LNCaP clone FGC (cell line): ENCODE results near the gene LHX3.
"Not testable (repeated sequence)": the region's sequence is repeated elsewhere in the genome, so short reads cannot be mapped to it uniquely, and the experiment has no call there.

ENCODE experiments used
- DNase-seq: peaks from one replicate; pipeline ENCODE4 v3.0.0-alpha.2; 2011; ENCODE audit warnings: low read depth
- H3K4me3 ChIP-seq: 2 replicates; pipeline ENCODE4 v1.5.1; 2011; ENCODE audit warnings: mild to moderate bottlenecking, low read depth, low read length, control low read depth
- CTCF ChIP-seq: IDR thresholded peaks from 2 replicates; pipeline ENCODE4 v1.5.1; 2012; ENCODE audit warnings: mild to moderate bottlenecking; ENCODE audit not compliant: control insufficient read depth, insufficient read depth; ENCODE audit errors: extremely low read depth

LHX3 gene

DNA sequence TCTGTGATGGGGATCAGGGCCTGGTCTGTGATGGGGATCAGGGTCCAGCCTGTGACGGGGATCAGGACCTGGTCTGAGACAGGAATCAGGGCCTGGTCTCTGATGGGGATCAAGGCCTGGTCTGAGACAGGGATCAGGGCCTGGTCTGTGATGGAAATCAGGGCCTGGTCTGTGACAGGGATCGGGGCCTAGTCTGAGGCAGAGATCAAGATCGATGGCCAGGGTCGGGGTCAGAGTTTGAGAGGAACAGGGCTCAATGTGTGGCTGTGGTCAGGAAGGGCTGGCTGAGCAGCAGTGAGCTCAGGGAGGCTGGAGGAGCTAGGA, 52.4 kb downstream of the LHX3 start:
- TF ChIP-seq CTCF: no peak
- H3K4me3 ChIP-seq: no peak overlapping the region
- DNase-seq: no peak

DNA sequence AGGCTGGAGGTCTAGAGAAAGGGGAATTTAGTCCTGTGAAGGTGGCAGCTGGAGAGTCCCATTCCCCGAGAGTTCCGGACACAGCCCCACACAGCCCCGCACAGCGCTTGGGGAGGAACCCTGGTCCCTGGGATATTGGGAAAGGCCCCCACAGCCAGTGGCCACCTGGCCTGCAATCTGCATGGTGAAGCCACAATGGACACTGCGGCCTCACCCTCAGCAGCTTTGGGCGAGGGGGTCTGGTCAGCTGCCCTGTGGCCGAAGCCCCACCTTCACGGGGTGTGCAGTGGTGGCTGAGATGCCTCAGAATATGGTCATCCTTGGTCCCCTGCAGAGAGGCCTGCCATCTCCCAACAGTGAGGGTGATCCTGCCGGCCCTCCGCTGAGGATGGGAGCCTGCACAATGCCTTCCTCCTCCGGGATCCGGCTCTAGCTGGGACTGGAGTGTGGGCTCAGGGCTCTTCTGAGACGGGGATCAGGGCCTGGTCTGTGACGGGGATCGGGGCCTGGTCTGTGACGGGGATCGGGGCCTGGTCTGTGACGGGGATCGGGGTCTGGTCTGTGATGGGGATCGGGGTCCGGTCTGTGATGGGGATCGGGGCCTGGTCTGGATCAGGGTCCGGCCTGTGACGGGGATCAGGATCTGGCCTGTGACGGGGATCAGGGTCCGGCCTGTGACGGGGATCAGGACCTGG, 52.9 kb downstream of the LHX3 start:
- TF ChIP-seq CTCF: no peak
- DNase-seq: no peak
- H3K4me3 ChIP-seq: no peak overlapping the region

- DNase-seq: no peak
- no peak for TF ChIP-seq CTCF
- no peak overlapping the region for H3K4me3 ChIP-seq
These were observed 53.6 kb downstream of the LHX3 start for GRCh38 chr9:136151214-136151804.

- not testable (repeated sequence) for DNase-seq, H3K4me3 ChIP-seq
These were observed 54.2 kb downstream of the LHX3 start for GRCh38 chr9:136150664-136151213.

DNA sequence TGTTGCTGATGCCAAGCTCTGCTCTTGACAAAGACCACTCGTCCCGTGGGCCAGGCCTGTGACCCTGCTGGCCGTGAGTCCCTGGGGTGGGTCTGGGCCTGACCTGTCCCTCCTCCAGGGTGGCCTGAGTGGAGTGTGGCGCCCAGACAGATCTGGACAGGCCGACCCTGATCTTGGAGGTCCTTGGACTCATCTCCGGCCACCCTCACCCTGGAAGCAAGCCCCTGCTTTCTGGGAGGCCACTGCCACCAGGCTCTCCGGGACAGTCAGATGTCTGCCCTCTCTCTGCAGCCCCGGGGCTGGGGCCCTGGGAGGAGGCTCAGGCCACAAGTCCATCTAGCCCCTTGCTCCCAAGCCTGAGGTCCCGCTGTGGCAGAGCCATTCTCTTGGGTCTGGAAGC, 55.1 kb downstream of the LHX3 start:
- no peak for DNase-seq
- H3K4me3 ChIP-seq: no peak overlapping the region
- TF ChIP-seq CTCF: no peak

DNA sequence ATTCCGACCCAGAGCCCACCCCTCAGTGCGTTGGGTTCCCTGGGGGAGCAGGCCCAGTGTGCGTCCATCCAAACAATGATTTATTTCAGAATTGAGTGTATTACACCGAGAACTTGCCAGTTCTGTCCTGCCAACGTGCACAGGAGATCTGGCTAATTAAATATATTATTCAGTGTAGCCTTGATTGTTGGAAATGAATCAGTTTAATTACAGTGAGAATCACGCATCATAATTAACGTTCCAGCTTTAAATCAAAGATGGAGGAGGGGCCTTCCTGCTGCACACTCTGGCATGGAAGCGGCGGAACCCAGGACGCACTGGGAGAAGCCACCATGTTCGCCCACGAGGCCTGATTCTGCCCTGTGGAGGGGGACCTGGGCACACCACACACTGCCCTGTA, 55.6 kb downstream of the LHX3 start:
- TF ChIP-seq CTCF: no peak
- no peak for DNase-seq
- no peak overlapping the region for H3K4me3 ChIP-seq

DNA sequence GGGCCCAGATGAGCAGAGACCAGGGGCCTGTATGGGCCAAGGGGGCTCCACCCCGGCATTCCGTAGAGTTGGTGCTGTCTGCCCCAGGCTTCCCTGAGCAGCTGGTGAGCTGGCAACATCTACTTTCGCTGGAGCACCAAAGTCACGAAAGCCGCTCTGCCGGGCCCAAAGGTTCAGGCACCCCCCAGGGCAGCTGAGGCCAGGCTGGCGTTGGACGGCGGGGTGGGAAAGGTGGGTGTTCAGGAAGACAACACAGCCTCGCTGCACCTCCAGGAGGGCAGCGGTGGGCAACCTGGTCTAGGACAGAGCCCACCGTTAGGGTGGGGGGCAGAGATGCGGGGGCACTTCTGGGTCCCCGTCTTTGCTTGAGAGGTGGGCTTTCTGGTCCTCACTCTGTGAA, 56.2 kb downstream of the LHX3 start:
- no peak for TF ChIP-seq CTCF
- no peak overlapping the region for H3K4me3 ChIP-seq

More for the DNA sequence above, 56.2 kb downstream of the LHX3 start:
- no peak for DNase-seq
